ENCODE measurements around the gene DTNBP1.

Gene DTNBP1

DNA sequence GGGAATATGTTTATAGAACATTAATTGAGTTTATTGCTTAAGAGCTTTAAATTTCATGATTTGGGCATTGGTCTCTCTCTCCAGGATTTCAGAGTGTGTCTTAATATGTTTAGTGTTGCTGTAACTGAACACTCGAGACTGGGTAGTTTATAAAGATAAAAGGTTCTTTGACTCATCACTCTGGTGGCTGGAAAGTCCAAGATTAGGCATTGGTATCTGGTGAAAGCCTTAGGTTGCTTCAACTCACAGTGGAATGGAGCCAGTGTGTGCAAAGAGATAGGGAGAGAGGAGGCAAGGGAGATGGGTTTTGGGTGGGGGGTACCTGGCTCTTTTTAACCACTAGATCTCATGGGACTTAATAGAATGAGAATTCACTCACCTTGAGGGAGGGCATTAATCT is 35.6 kb upstream of the DTNBP1 start:
- Histone ChIP-seq H3K4me3 (ENCODE audit: low read depth, low read length) (no peak overlapping the region), H3K36me3 (ENCODE audit: control insufficient read depth in 2 of 2, insufficient read depth in 1 of 2, low read length in 2 of 2) (no peaks in the 10 kb centered on the region), H3K4me1 (ENCODE audit: control insufficient read depth, insufficient read depth, low read length) (no peaks in the 10 kb centered on the region), H3K27ac (ENCODE audit: extremely low read depth, low read depth, low read length) (no peak overlapping the region), H3K9me3 (ENCODE audit: control insufficient read depth, insufficient read depth, low read depth, low read length) (no peaks in the 10 kb centered on the region)
- ChIA-PET POLR2A (no interaction called here), CTCF (interaction anchor here (0.7 to 1.0 kb wide), 2 partner anchors 10 to 485 kb away, joined by 3 read pairs; no protein-coding TSS in a partner anchor)
- TF ChIP-seq, protein P1, sequence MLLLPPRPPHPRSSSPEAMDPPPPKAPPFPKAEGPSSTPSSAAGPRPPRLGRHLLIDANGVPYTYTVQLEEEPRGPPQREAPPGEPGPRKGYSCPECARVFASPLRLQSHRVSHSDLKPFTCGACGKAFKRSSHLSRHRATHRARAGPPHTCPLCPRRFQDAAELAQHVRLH (tag by site-specific recombination; IDR thresholded peaks at IDR 0.05): no peak
- TF ChIP-seq BCL11A (tag by site-specific recombination; IDR thresholded peaks at IDR 0.05; ENCODE audit: low read depth): no peak
- no peak for TF ChIP-seq REPIN1 (tag by site-specific recombination; IDR thresholded peaks at IDR 0.05; ENCODE audit: low read depth)
- no peak for TF ChIP-seq MYNN (tag by site-specific recombination; IDR thresholded peaks at IDR 0.05; ENCODE audit: borderline replicate concordance)
- TF ChIP-seq ZNF37A (tag by site-specific recombination; IDR thresholded peaks at IDR 0.05): no peak
- no peak for TF ChIP-seq ZBTB1 (tag by site-specific recombination; IDR thresholded peaks at IDR 0.05)
- TF ChIP-seq ZBTB7A (tag by site-specific recombination; IDR thresholded peaks at IDR 0.05; ENCODE audit: low read depth): no peak
- TF ChIP-seq, protein P2, sequence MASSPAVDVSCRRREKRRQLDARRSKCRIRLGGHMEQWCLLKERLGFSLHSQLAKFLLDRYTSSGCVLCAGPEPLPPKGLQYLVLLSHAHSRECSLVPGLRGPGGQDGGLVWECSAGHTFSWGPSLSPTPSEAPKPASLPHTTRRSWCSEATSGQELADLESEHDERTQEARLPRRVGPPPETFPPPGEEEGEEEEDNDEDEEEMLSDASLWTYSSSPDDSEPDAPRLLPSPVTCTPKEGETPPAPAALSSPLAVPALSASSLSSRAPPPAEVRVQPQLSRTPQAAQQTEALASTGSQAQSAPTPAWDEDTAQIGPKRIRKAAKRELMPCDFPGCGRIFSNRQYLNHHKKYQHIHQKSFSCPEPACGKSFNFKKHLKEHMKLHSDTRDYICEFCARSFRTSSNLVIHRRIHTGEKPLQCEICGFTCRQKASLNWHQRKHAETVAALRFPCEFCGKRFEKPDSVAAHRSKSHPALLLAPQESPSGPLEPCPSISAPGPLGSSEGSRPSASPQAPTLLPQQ (tag by site-specific recombination; IDR thresholded peaks at IDR 0.05): no peak
- no peak for TF ChIP-seq RBAK (tag by site-specific recombination; IDR thresholded peaks at IDR 0.05)

DNA sequence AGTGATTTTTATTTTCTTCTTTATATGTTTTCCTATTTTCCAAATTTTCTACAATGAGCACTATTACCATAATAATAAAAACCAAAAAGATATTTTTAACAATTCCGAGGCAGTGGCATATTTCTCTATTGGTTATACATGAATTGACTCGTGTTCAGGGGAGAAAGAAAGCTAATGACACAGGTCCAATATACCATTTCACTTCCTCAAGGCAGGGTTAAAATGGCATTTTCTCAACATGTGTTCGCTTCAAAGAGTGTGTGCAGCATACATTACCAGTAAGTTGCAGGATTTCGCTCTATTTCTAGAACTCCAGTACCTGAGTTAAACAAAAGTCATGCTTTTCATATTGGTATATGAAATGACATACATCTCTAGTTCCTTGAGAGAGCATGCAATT is 35.1 kb upstream of the DTNBP1 start:
- TF ChIP-seq GLI4 (tag by site-specific recombination; IDR thresholded peaks at IDR 0.05) (no peak), ZNF221 (tag by site-specific recombination; IDR thresholded peaks at IDR 0.05; ENCODE audit: borderline replicate concordance) (no peak), ZNF121 (tag by site-specific recombination; IDR thresholded peaks at IDR 0.05) (no peak), HOXC10 (CRISPR knock-in tag; IDR thresholded peaks at IDR 0.05) (no peak), TRIM28 (IDR thresholded peaks at IDR 0.05; ENCODE audit: borderline replicate concordance, low read length) (no peak), SCRT1 (tag by site-specific recombination; IDR thresholded peaks at IDR 0.05; ENCODE audit: borderline replicate concordance) (no peak), ZNF585B (tag by site-specific recombination; IDR thresholded peaks at IDR 0.05) (no peak), ZNF530 (tag by site-specific recombination; IDR thresholded peaks at IDR 0.05; ENCODE audit: low read depth) (no peak), ZNF626 (tag by site-specific recombination; IDR thresholded peaks at IDR 0.05) (no peak), SETDB1 (IDR thresholded peaks at IDR 0.05; ENCODE audit: insufficient read length, low read length) (no peak), ZNF19 (tag by site-specific recombination; IDR thresholded peaks at IDR 0.05; ENCODE audit: low read depth) (no peak), ZNF157 (tag by site-specific recombination; IDR thresholded peaks at IDR 0.05) (no peak), ZNF350 (tag by site-specific recombination; IDR thresholded peaks at IDR 0.05) (no peak), KLF1 (tag by site-specific recombination; IDR thresholded peaks at IDR 0.05) (no peak)
- TF ChIP-seq, protein P3, sequence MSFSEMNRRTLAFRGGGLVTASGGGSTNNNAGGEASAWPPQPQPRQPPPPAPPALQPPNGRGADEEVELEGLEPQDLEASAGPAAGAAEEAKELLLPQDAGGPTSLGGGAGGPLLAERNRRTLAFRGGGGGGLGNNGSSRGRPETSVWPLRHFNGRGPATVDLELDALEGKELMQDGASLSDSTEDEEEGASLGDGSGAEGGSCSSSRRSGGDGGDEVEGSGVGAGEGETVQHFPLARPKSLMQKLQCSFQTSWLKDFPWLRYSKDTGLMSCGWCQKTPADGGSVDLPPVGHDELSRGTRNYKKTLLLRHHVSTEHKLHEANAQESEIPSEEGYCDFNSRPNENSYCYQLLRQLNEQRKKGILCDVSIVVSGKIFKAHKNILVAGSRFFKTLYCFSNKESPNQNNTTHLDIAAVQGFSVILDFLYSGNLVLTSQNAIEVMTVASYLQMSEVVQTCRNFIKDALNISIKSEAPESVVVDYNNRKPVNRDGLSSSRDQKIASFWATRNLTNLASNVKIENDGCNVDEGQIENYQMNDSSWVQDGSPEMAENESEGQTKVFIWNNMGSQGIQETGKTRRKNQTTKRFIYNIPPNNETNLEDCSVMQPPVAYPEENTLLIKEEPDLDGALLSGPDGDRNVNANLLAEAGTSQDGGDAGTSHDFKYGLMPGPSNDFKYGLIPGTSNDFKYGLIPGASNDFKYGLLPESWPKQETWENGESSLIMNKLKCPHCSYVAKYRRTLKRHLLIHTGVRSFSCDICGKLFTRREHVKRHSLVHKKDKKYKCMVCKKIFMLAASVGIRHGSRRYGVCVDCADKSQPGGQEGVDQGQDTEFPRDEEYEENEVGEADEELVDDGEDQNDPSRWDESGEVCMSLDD (tag by site-specific recombination; IDR thresholded peaks at IDR 0.05): no peak
- TF ChIP-seq, protein P4, sequence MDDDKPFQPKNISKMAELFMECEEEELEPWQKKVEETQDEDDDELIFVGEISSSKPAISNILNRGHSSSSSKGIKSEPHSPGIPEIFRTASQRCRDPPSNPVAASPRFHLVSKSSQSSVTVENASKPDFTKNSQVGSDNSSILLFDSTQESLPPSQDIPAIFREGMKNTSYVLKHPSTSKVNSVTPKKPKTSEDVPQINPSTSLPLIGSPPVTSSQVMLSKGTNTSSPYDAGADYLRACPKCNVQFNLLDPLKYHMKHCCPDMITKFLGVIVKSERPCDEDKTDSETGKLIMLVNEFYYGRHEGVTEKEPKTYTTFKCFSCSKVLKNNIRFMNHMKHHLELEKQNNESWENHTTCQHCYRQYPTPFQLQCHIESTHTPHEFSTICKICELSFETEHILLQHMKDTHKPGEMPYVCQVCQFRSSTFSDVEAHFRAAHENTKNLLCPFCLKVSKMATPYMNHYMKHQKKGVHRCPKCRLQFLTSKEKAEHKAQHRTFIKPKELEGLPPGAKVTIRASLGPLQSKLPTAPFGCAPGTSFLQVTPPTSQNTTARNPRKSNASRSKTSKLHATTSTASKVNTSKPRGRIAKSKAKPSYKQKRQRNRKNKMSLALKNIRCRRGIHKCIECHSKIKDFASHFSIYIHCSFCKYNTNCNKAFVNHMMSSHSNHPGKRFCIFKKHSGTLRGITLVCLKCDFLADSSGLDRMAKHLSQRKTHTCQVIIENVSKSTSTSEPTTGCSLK (tag by site-specific recombination; IDR thresholded peaks at IDR 0.05): no peak
- POLR2A ChIA-PET: no interaction called here
- H3K9me3 ChIP-seq (ENCODE audit: control insufficient read depth, insufficient read depth, low read depth, low read length): no peaks in the 10 kb centered on the region
- CTCF ChIA-PET: interaction anchor here (0.7 to 1.0 kb wide), 2 partner anchors 10 to 485 kb away, joined by 3 read pairs; no protein-coding TSS in a partner anchor
- H3K36me3 ChIP-seq (ENCODE audit: control insufficient read depth in 2 of 2, insufficient read depth in 1 of 2, low read length in 2 of 2): no peaks in the 10 kb centered on the region
- H3K27ac ChIP-seq (ENCODE audit: extremely low read depth, low read depth, low read length): no peak overlapping the region
- no peak overlapping the region for H3K4me3 ChIP-seq (ENCODE audit: low read depth, low read length)
- H3K4me1 ChIP-seq (ENCODE audit: control insufficient read depth, insufficient read depth, low read length): no peaks in the 10 kb centered on the region

Measured in HEK293 (cell line).